Left ventricle myocardium superior (tissue), 1 donor: ENCODE data around the gene SPATA21. TPM values are rescaled to one million over a fixed set of nuclear protein-coding genes. Genes with fewer than 3 reads are reported as not detected.
"Not testable (repeated sequence)": the region's sequence is repeated elsewhere in the genome, so short reads cannot be mapped to it uniquely, and the experiment has no call there.

Experiments used
- ATAC-seq: fragments of 200-7000 bp; cut with Tn5 transposase; one replicate; pipeline ENCODE4 v1.9.1; 2020; ENCODE audit warnings: mild to moderate bottlenecking, moderate library complexity
- DNase-seq: peaks from one replicate; pipeline ENCODE4 v3.0.0-alpha.2; 2020
- intact Hi-C: fragments of 100-400 bp; cut with micrococcal nuclease; formaldehyde crosslinking; loops from one replicate; pipeline ENCODE4 v1.11.0; 2022
- total RNA-seq: library from RNA; stranded (reverse); fragmentation: NEBNext Ultra II Directional; extraction: Animal tissue kit (Norgen Biotek cat#: 25700); gene quantifications from one replicate; pipeline ENCODE4 v1.2.1, GENCODE V29; 2021
- donor health status: DM: no; HTN: yes; CAD: no; lungs with severe emphysema.

Gene SPATA21
- total RNA-seq, 1 donor from 2014 or later: not detected

DNA sequence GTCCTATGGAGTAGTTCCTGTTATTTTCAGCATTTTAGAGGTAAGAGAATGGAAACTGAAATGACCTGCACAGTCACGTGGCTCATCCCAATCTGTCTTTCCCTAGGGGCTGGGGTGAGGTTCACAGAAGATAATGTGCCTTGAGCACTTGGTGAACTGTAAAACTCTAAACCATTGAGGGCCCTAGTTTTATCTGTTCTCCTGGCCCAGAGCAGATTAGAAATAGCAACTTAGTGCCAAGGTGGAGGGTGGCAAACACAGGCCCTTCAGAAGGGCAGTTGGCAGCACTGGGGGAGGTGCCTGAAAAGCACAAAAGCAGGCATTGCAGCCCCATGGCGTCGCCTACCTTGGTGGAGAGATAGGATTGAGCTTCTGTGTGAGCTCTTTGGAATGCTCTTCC lies 17.7 kb upstream of the SPATA21 start:
- ATAC-seq: peak; percentile 79
- DNase-seq, intact Hi-C loops: not testable (repeated sequence)

- ATAC-seq (no peak), DNase-seq (no peak)
- intact Hi-C loops: no loop called here
Observed at GRCh38 chr1:16451841-16452528, 14.8 kb upstream of the SPATA21 start.

GRCh38 chr1:16450863-16451481 lies 13.7 kb upstream of the SPATA21 start:
- no peak for DNase-seq
- intact Hi-C loops: no loop called here
- ATAC-seq: no peak

DNA sequence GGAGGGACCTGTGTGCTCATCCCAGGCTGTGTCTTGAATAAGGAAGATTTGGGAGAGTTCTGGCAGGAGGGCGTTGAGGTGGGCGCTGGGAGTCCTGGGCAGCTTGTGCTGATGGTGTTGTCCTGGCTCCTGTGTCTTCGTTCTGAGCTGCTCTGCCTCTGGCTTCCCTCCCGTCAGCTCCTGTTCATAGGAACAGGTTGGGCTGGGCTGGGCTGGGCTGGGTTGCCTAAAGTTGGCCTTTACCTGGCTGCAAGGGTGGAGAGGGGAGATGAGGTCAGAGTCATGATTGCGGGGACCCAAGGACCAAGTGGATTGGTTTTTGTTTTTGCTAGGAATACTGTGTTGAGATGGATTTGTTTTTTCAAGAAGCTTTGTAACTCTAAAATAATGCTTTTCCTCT lies 12.4 kb upstream of the SPATA21 start:
- intact Hi-C loops: no loop called here
- ATAC-seq (no peak), DNase-seq (no peak)

GRCh38 chr1:16449065-16449464 lies 11.8 kb upstream of the SPATA21 start:
- DNase-seq: no peak
- intact Hi-C loops: no loop called here
- no peak for ATAC-seq

DNA sequence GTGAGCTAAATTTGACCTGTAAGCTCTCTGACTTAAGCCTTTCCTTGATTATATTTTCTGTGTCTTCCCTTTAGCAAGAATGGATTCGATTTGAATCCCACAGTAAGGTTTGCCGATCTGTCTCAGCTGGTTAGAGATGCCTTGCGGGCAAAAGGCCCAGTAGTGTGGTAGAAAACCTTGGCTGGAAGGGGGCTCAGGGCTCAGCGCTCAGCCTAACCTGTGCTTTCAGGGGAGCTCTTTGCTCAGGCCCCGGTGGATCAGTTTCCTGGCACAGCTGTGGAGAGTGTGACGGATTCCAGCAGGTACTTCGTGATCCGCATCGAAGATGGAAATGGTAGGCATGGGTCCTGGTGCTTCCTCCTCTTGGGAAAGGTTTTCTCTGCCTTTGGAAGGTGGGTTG lies 10.4 kb upstream of the SPATA21 start:
- intact Hi-C loops: no loop called here
- DNase-seq: no peak
- no peak for ATAC-seq

DNA sequence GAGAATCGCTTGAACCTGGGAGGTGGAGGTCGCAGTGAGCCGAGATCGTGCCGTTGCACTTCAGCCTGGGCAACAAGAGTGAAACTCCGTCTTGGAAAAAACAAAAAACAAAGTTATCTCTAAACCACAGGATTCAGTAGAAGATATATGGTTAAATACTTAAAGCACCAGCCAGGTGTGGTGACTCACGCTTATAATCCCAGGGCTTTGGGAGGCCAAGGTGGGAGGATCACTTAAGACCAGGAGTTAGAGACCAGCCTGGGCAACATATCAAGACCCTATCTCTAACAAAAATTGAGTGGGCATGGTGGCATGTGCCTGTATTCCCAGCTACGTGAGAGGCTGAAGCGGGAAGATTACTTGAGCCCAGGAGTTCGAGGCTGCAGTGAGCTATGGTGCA lies 8.9 kb upstream of the SPATA21 start:
- DNase-seq: no peak
- ATAC-seq: no peak
- intact Hi-C loops: no loop called here

GRCh38 chr1:16445052-16445451 lies 7.8 kb upstream of the SPATA21 start:
- ATAC-seq: no peak
- intact Hi-C loops: no loop called here
- no peak for DNase-seq

DNA sequence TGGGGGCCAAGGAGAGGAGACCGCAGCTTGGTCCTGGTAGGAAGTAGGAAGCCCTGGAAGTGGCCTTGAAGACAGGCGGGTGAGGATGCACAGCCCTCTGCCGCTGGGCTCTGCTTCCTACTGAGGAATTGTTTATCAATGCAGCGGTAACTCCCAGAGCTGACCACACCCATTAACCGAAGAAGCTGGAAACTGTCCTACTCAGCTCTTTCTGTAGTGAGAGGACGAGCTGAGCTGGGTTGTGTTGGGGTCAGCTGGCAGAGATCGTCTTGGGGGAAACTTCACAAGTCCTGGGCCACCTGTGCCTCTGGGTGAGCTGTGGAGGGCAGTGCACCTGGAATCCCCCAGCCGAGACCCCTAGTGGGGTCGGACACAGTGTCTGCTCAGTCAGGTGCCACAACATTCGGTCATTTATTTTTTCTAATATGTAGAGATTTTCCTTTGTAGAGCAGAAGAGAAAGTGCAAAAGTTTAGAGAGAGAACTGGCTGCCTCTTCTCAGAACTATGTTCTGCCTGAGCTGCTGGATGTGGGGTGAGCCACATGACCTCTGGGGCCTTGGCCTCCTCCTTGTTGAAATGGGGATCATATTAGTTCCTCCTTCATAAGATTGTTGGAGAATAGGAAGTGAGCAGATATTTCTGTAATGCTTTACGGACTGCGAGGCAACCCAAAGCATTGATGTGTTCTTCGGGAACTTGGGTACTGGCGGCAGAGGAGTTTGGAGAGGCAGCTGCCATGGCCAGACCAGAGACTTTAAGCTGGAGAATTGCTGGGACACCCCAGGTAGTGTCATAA lies 6.9 kb upstream of the SPATA21 start:
- intact Hi-C loops: no loop called here

GRCh38 chr1:16442941-16443340 lies 5.7 kb upstream of the SPATA21 start:
- intact Hi-C loops: no loop called here
- no peak for ATAC-seq
- no peak for DNase-seq

More for the DNA sequence above, 6.9 kb upstream of the SPATA21 start:
- no peak for DNase-seq
- ATAC-seq: no peak

- intact Hi-C loops: no loop called here
- ATAC-seq (no peak), DNase-seq (no peak)
Observed at GRCh38 chr1:16442265-16442664, 5.0 kb upstream of the SPATA21 start.

GRCh38 chr1:16441282-16441665 lies 4.0 kb upstream of the SPATA21 start:
- ATAC-seq (peak; percentile 4), DNase-seq (no peak)
- intact Hi-C loops: no loop called here

- intact Hi-C loops: no loop called here
- peak; percentile 96 for DNase-seq
- peak; percentile 96 for ATAC-seq
Observed at GRCh38 chr1:16440470-16441281, 3.5 kb upstream of the SPATA21 start, which contains the start of gene NECAP2. Gene NECAP2 (plus strand): TSS chr1:16440724. CDS start chr1:16440762, 38 bp downstream.

GRCh38 chr1:16440131-16440469 lies 2.9 kb upstream of the SPATA21 start:
- peak; percentile 38 for ATAC-seq
- intact Hi-C loops: no loop called here
- DNase-seq: no peak

GRCh38 chr1:16438924-16439323 lies 1.7 kb upstream of the SPATA21 start:
- no peak for ATAC-seq
- intact Hi-C loops: no loop called here
- no peak for DNase-seq

DNA sequence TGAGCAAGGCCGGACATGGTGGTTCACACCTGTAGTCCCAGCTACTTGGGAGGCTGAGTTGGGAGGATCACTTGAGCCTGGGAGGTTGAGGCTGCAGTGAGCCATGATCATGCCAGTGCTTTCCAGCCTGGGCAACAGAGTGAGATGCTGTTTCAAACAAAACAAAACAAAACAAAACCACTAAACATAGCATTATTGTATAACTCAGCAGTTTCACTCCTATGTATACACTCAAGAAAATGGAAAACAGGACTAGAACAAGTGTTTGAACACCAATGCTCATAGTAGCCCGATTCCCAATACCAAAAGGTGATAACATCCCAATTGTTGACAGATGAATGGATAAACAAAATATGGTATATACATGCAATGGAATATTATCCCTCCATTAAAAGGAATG lies 1.3 kb upstream of the SPATA21 start:
- no peak for DNase-seq
- intact Hi-C loops: no loop called here
- ATAC-seq: no peak

- ATAC-seq (no peak), DNase-seq (no peak)
- intact Hi-C loops: no loop called here
Observed at GRCh38 chr1:16434501-16434900, 2.7 kb downstream of the SPATA21 start.

GRCh38 chr1:16434007-16434406 lies 3.2 kb downstream of the SPATA21 start:
- intact Hi-C loops: no loop called here
- DNase-seq (no peak), ATAC-seq (no peak)

DNA sequence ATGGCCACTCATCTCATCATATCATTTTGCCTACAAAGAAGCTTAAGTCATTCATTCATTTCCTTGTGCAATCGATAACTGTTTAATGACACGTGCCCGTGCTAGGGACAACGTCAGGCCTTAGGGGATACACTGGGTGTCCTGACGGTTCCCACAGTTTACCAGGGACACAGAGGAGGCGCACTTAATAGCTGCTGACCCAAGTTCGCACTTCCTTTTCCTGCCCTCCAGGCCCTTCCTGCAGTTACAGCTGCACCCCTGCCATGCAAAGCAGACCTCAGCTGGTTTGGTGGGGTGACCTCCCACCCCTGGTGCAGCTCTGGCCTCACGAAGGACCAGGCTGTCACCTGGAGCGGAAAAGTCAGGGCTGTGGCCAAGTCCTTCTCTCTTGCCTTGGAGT lies 4.2 kb downstream of the SPATA21 start:
- DNase-seq: no peak
- no peak for ATAC-seq
- intact Hi-C loops: no loop called here

DNA sequence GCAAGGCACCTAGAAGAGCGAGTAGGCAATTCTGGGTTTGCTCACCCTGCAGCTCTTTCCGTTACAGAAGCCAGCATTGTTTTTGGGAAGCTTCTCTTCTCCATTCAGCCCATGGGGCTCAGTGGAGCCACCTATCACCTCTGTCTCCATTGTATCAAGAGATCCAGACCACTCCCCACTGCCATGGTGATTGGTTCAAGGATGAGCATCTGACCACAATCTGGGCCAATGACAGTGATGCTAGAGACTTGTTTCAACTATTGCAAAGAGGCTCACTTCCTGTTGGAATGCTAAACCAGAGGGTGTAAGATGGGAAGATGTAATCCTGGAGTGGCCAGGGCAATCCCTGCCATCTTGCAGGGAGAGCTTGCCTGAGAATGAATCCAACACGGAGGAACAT lies 6.6 kb downstream of the SPATA21 start:
- DNase-seq: no peak
- no peak for ATAC-seq
- intact Hi-C loops: no loop called here
